ENCODE measurements around the gene GPALPP1. TPM values are rescaled to one million over a fixed set of nuclear protein-coding genes. Genes with fewer than 3 reads are reported as not detected.

GPALPP1 gene
- polyA plus RNA-seq, 2 of the 4 experiments (the other 2 are of a cell fraction) = 13.4 to 21.0 TPM

DNA sequence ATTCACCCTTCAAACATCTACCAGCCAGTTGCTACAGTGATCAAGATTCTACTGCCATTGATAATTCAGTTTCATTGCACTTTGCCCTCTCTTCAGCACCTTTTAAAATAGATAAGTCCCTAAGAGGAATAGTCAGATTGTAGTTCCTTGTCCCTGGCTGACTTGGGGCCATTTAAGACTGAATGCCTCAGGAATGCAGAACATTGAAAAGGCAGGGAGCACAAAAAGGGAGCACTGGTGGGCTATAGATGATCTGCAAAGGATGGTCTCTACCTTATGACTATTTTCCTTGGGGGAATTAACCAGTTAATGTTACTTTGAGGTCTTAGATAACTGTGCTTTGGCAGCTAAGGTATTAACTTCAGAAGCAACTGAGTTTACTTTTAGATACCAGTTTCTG is 46.9 kb downstream of the GPALPP1 start:
- H3K4me3 ChIP-seq = no peak overlapping the region
- H3K9me3 ChIP-seq = no peaks in the 10 kb centered on the region
- no peak for FAIRE-seq
- no peak for ATAC-seq
- no peak for DNase-seq (ENCODE audit: low read depth in 1 of 2, low spot score in 1 of 2)
- POLR2A ChIA-PET = no interaction called here
- CTCF ChIA-PET = interaction anchor here (1.8 to 4.0 kb wide), 2 partner anchors 11 to 245 kb away, joined by 3 to 17 read pairs; no protein-coding TSS in a partner anchor
- no peaks in the 10 kb centered on the region for H3K4me1 ChIP-seq
- no peak for TF ChIP-seq CEBPB (IDR thresholded peaks at IDR 0.05)
- TF ChIP-seq RNF2 (IDR thresholded peaks at IDR 0.05; ENCODE audit: borderline replicate concordance, low read depth) = no peak
- no peak for TF ChIP-seq KDM1A (IDR thresholded peaks at IDR 0.05; ENCODE audit: low read depth)
- no peak for TF ChIP-seq MAZ (IDR thresholded peaks at IDR 0.05; ENCODE audit: borderline replicate concordance, low read depth, low read length)
- no peak for TF ChIP-seq HDAC2 (IDR thresholded peaks at IDR 0.05)
- TF ChIP-seq CBX2 (IDR thresholded peaks at IDR 0.05; ENCODE audit: borderline replicate concordance, low read depth) = no peak
- TF ChIP-seq ZFP36 (IDR thresholded peaks at IDR 0.05; ENCODE audit: borderline replicate concordance, partially characterized antibody) = no peak
- TF ChIP-seq JUNB (IDR thresholded peaks at IDR 0.05) = no peak
- TF ChIP-seq, protein P1, sequence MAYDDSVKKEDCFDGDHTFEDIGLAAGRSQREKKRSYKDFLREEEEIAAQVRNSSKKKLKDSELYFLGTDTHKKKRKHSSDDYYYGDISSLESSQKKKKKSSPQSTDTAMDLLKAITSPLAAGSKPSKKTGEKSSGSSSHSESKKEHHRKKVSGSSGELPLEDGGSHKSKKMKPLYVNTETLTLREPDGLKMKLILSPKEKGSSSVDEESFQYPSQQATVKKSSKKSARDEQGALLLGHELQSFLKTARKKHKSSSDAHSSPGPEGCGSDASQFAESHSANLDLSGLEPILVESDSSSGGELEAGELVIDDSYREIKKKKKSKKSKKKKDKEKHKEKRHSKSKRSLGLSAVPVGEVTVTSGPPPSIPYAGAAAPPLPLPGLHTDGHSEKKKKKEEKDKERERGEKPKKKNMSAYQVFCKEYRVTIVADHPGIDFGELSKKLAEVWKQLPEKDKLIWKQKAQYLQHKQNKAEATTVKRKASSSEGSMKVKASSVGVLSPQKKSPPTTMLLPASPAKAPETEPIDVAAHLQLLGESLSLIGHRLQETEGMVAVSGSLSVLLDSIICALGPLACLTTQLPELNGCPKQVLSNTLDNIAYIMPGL (CRISPR knock-in tag; IDR thresholded peaks at IDR 0.05; ENCODE audit: borderline replicate concordance) = no peak
- TF ChIP-seq RFX5 (IDR thresholded peaks at IDR 0.05) = no peak
- TF ChIP-seq, protein P2, sequence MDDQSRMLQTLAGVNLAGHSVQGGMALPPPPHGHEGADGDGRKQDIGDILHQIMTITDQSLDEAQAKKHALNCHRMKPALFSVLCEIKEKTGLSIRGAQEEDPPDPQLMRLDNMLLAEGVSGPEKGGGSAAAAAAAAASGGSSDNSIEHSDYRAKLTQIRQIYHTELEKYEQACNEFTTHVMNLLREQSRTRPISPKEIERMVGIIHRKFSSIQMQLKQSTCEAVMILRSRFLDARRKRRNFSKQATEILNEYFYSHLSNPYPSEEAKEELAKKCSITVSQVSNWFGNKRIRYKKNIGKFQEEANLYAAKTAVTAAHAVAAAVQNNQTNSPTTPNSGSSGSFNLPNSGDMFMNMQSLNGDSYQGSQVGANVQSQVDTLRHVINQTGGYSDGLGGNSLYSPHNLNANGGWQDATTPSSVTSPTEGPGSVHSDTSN (IDR thresholded peaks at IDR 0.05) = no peak
- TF ChIP-seq ZSCAN20 (CRISPR knock-in tag; IDR thresholded peaks at IDR 0.05) = no peak
- TF ChIP-seq GATA3 (IDR thresholded peaks at IDR 0.05; ENCODE audit: borderline replicate concordance) = no peak
- TF ChIP-seq, protein P3, sequence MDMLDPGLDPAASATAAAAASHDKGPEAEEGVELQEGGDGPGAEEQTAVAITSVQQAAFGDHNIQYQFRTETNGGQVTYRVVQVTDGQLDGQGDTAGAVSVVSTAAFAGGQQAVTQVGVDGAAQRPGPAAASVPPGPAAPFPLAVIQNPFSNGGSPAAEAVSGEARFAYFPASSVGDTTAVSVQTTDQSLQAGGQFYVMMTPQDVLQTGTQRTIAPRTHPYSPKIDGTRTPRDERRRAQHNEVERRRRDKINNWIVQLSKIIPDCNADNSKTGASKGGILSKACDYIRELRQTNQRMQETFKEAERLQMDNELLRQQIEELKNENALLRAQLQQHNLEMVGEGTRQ (IDR thresholded peaks at IDR 0.05) = no peak
- TF ChIP-seq NPAS2 (CRISPR knock-in tag; IDR thresholded peaks at IDR 0.05; ENCODE audit: borderline replicate concordance) = no peak
- TF ChIP-seq HEYL (CRISPR knock-in tag; IDR thresholded peaks at IDR 0.05) = no peak
- H3K4me2 ChIP-seq = no peak overlapping the region
- H3K27ac ChIP-seq = no peak overlapping the region

DNA sequence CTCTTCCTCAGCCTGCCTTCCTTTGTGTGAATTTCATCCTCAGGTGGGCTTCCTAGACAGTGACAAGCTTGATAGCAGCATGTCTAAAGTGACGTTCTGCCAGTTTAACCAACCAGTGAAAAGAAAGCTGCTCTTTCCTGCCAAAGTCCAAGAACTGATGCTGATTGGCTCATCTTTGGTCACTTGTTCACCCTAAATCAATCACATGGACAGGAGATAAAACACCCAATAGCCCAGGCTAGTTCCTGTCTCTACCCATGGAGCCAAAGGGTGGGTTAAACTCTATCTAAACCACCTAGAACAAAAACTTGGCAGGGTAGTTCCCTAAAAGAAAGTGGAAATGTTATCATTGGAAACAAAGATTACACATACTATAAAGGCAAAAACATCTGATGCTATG is 50.8 kb downstream of the GPALPP1 start:
- H3K4me3 ChIP-seq = no peak overlapping the region
- FAIRE-seq (no peak), ATAC-seq (no peak), DNase-seq (ENCODE audit: low read depth in 1 of 2, low spot score in 1 of 2) (no peak)
- POLR2A ChIA-PET = no interaction called here
- no peaks in the 10 kb centered on the region for H3K4me1 ChIP-seq
- H3K9me3 ChIP-seq = no peaks in the 10 kb centered on the region
- CTCF ChIA-PET = interaction anchor here (2.6 kb wide), 1 partner anchor 241 kb away, joined by 10 read pairs; no protein-coding TSS in a partner anchor
- no peak overlapping the region for H3K4me2 ChIP-seq
- TF ChIP-seq EHMT2 (IDR thresholded peaks at IDR 0.05; ENCODE audit: low read depth) = no peak
- TF ChIP-seq SREBF2 (IDR thresholded peaks at IDR 0.05) = no peak
- TF ChIP-seq, protein P4, sequence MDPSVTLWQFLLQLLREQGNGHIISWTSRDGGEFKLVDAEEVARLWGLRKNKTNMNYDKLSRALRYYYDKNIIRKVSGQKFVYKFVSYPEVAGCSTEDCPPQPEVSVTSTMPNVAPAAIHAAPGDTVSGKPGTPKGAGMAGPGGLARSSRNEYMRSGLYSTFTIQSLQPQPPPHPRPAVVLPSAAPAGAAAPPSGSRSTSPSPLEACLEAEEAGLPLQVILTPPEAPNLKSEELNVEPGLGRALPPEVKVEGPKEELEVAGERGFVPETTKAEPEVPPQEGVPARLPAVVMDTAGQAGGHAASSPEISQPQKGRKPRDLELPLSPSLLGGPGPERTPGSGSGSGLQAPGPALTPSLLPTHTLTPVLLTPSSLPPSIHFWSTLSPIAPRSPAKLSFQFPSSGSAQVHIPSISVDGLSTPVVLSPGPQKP (IDR thresholded peaks at IDR 0.05; ENCODE audit: low read depth, low read length) = no peak
- no peak for TF ChIP-seq EP300 (IDR thresholded peaks at IDR 0.05)
- TF ChIP-seq HEYL (CRISPR knock-in tag; IDR thresholded peaks at IDR 0.05) = no peak
- 100% methylated on average over 1 of the region's 1 CpG for WGBS (ENCODE audit: missing lambda C conversion rate)
- no peak overlapping the region for H3K27ac ChIP-seq

DNA sequence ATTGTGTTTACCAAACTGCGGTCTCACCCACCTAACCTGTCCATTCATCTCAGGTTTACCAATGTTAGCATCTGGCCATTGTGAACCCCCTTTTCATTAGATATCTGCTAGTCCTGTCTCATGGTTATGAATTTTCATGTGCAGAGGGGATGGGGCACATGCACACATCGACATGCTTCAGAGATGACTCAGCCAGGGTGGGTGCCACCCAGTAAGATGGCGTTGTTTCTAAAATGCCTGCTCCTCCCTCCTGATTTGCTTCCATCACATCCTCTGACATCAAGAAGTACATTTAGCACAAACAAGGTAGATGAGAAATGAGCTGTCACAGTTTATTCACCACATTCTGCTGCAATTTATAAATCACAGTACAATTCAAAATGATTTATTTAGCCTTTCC is 51.3 kb downstream of the GPALPP1 start:
- ATAC-seq (no peak), DNase-seq (ENCODE audit: low read depth in 1 of 2, low spot score in 1 of 2) (no peak), FAIRE-seq (no peak)
- WGBS (ENCODE audit: missing lambda C conversion rate) = 66% methylated on average over 3 of the region's 3 CpGs
- POLR2A ChIA-PET = no interaction called here
- H3K4me3 ChIP-seq = no peak overlapping the region
- no peaks in the 10 kb centered on the region for H3K4me1 ChIP-seq
- CTCF ChIA-PET = interaction anchor here (2.6 kb wide), 1 partner anchor 240 kb away, joined by 10 read pairs; no protein-coding TSS in a partner anchor
- H3K4me2 ChIP-seq = no peak overlapping the region
- H3K27ac ChIP-seq = no peak overlapping the region
- no peaks in the 10 kb centered on the region for H3K9me3 ChIP-seq
- TF ChIP-seq ZFP36 (IDR thresholded peaks at IDR 0.05; ENCODE audit: borderline replicate concordance, partially characterized antibody) (no peak), ESRRA (IDR thresholded peaks at IDR 0.05; ENCODE audit: borderline replicate concordance, low read length) (no peak), FOSB (CRISPR knock-in tag; IDR thresholded peaks at IDR 0.05) (no peak), ZC3H11A (IDR thresholded peaks at IDR 0.05) (no peak), KDM5A (IDR thresholded peaks at IDR 0.05) (no peak), RFX5 (IDR thresholded peaks at IDR 0.05) (no peak), NFE2L2 (conservative IDR thresholded peaks at IDR 0.05; ENCODE audit: low read length) (no peak), RNF2 (IDR thresholded peaks at IDR 0.05; ENCODE audit: borderline replicate concordance, low read depth) (no peak), POLR2A (IDR thresholded peaks at IDR 0.05; ENCODE audit: low read length) (no peak), CEBPB (IDR thresholded peaks at IDR 0.05) (no peak), BHLHE40 (IDR thresholded peaks at IDR 0.05; ENCODE audit: low read depth, low read length) (no peak)
- TF ChIP-seq, protein P5, sequence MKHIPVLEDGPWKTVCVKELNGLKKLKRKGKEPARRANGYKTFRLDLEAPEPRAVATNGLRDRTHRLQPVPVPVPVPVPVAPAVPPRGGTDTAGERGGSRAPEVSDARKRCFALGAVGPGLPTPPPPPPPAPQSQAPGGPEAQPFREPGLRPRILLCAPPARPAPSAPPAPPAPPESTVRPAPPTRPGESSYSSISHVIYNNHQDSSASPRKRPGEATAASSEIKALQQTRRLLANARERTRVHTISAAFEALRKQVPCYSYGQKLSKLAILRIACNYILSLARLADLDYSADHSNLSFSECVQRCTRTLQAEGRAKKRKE (CRISPR knock-in tag; IDR thresholded peaks at IDR 0.05; ENCODE audit: low read depth) = no peak
- TF ChIP-seq, protein P4 (IDR thresholded peaks at IDR 0.05; ENCODE audit: low read depth, low read length) = no peak
- TF ChIP-seq, protein P6, sequence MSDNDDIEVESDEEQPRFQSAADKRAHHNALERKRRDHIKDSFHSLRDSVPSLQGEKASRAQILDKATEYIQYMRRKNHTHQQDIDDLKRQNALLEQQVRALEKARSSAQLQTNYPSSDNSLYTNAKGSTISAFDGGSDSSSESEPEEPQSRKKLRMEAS (IDR thresholded peaks at IDR 0.05) = no peak

Measured in A549 (cell line).